HG02840 (cell line): ENCODE measurements around the gene SMPX.

Source experiments
- ATAC-seq: cut with Tn5 transposase; IDR thresholded peaks from one replicate; pipeline ENCODE4 v1.9.1; 2021; ENCODE audit warnings: mild to moderate bottlenecking, moderate library complexity, moderate number of reproducible peaks; ENCODE audit not compliant: unreplicated experiment, low FRiP score

SMPX gene

DNA sequence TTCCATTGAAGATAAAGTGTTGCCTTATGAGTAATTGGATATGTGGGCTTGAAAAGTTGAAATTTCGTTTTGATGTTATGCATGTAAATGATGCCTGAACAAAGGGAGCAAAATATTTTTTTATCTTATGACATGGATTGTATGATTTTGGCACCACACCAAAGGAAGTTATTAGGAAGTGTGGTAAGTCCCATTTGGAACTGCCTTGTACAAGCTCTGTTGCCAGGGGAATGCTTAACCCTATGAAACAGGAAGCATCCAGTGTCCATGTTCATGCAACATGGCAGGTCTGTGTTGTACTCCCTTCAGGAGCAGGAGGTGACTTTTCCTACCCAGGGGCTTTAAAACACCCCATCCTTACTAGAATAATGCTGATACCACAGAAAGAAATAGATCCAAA lies 13.2 kb downstream of the SMPX start:
- ATAC-seq: no peak

DNA sequence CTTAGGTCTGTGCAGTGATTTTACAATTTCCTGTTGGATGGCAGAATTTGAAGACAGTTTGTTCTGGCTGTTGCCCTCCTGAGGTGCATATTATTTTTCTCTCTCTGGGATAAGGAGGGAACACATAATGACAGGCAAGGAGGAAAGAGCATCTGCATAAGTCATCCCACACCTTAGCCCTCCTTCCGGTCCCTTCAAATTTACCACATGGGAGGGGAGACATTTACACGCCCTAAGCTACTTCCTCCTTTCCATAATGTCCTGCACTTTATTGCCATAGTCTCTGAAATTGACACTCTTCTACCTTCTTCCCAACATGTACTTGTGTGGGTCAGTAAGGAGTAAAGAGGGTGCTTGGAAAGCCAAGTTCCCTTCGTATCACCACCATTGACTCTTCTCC lies 13.9 kb downstream of the SMPX start:
- no peak for ATAC-seq

DNA sequence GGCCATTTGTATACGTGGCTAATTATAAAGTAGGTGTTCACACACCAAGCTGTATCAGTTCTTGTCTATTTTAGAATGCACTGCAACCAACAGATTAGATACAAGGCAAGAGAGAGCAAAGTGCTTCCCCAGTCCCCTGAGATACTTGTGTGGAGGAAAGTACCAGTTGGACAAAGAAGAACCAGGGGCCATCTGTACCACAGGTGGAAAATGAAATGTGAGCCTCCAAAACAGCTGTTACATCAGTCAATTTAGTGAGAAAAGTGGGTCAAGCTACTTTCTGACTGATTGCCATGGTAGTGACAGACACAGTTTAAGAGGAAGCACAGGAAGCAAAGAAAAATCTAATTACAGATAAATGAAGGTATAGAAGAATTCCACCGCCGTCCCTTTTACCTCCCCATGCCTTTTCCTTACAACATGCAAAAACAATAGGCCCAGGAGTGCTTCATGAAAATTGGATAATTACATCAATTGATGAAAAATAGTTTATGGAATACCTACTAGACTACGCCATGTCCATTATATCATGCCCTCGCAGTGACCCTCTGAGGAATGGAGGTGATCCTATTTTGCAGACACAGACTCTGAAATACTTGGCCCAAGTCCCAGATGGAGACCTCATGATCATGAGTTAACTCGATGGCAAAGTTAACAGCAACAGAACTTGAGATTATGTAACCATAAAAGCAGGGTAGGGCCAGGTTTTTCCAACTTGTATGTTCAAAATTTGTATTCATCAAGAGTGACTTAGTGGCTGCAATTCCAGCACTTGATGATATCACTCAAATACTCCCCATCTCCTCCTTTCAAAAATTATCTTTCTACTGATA lies 15.8 kb downstream of the SMPX start:
- ATAC-seq: no peak

DNA sequence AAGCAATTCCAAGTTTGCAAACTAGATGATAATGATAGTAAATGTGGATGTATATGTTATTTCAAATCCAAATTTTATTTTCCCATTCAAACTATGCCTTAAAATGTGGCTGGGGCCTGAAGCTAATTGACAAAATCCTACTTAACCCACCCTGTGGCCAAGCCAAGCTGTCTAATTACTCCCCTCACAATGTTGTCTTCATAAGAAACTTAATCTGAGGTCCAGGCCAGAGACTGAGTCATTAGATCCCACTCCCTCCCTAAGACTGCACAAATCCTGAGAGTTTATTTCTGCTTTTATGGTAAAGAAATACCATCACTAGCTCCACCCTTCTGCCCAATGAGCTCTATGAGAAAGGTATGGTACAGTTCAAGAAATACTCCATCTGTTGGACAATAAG lies 16.6 kb downstream of the SMPX start:
- ATAC-seq: no peak

DNA sequence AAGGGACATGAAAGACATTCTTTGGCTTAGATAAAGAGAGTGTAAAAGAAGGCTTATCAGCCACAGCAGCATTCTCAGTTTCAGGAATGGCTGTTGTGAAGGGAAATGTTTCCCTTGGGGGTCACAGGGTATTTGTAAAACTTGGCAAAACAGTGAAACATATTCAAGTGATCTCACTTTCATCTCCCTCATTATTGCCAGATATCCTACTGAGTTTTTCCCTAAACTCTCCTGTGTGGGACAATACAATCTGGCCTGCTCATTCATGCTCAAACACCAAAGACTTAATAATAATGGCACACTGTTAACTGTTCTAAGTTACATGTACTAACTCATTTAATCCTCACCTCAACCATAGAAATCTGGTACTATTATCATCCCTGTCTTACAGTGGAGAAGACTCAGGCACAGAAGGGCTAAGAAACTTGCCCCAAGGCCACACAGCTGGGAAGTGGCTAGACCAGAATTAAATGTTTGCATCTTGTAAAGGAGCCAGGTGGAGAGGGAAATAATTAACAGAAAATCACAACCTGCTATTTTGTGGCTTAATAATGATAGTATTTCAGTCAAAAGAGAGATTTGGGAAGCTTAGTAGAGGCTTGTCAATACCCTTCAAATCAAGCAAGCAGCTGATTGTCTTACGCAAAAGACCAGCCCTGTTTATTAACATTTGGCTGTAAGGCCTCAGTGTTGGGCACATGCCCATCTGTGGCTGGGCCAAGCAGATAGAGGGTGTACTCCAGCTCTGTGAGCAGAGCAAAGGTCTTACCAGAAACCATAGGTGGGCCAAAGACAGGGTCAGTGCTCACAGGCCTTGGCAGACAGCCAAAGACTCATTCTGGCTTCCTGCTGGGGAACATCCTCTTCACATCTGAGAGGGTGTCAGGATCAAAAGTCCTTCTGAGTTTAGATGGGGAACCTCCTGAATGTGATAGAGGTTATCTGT lies 17.3 kb downstream of the SMPX start:
- no peak for ATAC-seq

DNA sequence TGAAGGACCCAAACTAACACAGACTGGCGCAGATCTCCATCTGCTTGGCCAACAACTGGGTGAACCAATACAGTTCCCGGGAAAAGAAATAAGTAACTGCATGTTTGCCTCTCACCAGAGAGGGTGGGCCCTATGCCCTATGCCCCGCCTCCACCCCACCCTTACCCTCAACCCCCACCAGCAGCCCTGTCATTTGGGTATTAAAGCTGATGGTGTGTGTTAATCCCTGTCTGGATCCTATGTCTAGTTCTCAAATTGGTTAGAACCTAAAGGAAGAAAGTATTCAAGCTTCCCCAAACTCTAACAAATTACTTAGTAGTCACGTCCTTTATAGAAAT lies 19.0 kb downstream of the SMPX start:
- ATAC-seq: no peak

DNA sequence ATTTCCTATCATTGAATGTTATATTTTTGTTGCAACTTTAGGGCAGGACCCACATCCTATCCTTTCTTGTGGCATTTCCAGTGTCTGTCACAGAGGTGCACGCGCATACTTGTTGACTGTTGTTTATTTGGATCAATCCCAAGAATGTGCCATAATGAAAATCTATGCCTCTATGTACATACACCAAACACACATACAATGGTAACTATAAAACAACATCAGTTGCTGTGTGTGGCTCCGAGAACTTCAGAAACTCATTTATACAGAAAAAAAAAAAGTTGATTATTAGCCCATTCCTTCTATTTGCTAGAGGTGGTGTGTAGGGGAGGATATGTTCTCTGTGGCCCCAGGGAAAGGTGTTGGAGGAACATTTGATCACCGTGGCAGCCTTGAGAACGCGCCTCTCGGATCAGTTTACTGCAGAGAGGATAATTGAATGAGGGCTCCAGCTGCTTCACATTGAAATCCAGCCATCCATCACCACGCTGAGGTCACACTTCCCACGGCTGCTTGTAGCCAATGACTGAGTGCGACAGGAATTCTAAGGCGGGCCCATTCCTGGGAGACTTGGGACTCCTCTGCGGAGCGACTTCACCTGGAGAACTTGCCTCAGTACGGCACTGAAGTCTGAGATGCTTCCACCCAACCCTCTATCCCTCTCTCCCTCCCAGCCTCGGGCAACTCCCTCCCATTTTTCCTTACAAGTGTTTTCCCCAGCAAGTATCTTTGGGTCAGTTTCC lies 19.5 kb downstream of the SMPX start:
- ATAC-seq: no peak

DNA sequence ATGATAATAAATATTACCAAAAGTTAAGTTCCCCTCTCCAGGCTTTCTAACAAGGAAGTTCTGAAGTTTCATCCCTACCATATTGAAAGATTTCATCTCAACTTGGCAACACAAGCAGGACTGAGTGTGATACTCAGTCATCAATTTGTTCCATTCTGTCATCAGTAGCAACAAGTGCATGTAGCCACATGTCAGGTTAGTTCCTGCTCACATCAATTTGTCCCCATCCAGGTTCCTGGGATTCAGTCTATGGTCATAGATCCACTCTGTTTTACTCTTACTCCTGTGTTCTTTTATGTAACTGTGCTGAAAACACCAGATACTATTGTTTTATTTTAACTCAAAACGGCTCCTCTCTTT lies 22.2 kb downstream of the SMPX start:
- ATAC-seq: no peak

DNA sequence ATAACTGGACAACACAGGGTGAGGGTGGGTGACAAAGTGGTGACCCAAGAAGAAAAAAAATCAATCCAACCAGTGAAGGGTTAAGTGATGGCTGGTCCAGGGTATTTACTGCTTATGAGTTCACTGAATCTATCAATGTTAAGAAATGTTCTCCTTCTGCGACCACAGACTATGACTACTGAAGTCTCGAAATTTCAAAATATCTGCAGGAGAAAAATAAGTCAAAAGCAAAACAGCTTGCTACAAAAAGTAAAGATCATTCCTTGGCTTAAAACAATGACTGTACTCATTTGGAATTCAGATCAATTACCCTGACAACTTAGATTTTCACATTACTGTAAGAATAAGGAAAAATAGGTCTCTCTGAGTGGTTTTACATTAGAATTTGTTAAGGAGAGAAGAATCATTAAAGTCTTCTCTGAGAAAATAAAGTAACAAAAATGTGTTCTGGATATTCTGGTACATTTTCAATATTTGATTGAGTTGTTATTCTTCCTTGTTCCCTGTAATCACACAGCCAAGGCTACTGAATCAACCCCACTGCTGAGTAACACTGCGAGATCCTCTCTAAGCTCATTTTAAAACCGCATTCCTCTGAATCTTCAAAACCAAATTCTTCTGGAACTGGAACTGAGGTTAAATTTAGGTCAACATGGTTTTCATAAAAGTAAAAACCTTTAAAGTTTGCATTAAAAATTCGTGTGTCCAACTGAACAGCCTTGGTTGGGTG lies 22.7 kb downstream of the SMPX start:
- no peak for ATAC-seq

DNA sequence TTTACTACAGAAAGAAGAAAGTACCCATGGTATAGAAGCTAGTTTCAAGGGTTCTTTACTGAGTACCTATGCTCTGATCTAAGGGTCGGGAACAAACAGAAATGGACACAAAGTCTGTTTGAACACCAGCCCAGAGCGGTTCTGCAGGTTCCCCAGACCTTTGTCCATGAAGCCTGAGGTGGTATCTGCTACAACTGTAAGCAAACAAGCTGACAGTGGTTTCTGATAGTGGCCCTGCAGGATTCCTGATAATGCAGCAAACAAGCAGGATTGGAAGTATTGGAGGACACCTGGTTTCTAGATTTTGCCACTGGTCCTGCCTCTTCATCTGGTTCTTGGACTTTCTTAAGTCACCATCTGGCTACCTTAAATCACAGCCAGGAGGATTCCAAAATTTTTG lies 23.7 kb downstream of the SMPX start:
- no peak for ATAC-seq

DNA sequence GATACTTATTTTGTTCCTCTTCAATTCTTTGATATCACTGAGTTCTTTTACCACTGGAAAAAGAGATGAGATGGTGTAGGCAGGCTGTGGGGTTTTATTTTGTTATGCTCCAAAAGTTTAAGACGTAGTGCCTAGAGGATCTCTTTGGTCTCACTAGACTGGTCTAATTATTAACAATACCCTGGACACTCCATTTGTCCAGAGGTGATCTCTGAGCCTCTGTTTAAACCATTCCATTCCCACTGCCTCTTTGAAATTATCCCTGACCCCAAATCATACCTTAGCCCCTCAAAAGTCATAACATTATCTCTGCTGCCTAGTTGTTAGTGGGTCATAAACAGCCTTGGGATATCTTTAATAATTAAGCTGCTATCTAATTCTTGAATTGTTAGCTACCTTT lies 24.2 kb downstream of the SMPX start:
- no peak for ATAC-seq

DNA sequence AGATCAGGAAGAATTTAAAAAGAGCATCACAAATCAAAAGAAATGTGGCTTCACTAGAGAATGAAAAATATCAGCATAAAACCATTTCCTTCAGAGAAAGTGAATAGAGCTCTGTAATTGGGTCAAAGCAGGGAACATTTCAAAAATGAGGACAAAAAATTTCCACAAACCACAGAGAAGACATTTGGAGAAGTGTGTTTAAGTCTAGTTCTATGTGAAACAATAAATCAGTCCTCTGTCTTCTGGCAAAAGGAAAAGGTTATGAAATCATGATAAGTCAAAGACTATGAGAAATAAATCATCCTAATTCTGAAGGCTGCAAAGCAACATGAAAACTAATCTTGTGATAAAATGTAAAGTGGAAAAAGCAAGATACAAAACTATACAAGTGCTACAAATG lies 27.9 kb downstream of the SMPX start:
- ATAC-seq: no peak

DNA sequence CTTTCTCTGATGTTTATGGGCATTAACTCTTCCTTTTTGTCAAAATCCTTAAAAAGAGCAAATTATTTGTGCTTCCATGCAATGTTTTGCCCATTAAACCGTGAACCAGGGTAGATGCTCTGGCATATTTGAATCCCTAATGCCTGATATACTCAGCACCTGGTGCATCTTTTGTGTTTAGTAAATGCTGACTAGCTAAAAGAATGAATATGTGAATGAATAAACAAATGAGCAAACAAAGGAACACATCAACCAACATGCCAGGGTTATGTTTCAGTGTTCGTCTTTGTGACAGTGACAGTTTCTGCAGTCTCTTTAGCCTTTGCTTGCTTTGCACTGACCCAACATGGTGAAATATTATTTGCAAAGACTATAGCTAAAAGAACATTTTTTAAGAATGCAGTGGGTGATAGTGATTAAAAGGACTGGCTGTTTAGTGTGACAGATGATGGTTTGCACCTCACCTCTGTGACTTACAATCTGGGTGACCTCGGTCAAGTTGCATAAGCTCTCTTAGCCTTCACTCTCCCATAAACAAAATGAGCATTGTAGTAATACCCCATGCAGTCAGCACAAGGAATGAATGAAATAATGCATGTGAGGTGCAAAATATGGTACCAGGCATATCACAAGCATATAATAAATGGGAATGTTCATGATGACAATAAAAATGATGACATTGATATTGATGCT lies 29.5 kb downstream of the SMPX start:
- ATAC-seq: no peak

DNA sequence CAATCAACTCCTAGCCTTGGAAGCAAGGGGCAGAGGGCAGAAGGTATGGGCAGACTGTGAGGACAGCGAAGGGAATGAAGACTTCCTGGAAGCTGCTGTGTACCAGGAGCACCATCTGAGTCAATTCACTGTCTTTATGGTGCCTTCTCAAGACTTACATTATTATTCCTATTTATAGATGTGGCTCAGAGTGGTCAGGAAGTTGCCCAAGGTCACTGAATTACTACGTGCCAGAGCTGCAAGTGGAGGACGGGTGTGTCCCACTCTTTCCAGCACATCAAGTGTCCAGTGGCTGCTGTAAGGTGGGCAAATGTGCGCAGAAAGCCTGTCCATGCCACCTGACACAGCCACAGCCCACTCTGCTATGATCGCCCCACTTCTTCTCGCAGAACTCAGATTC lies 32.0 kb downstream of the SMPX start:
- ATAC-seq: no peak

DNA sequence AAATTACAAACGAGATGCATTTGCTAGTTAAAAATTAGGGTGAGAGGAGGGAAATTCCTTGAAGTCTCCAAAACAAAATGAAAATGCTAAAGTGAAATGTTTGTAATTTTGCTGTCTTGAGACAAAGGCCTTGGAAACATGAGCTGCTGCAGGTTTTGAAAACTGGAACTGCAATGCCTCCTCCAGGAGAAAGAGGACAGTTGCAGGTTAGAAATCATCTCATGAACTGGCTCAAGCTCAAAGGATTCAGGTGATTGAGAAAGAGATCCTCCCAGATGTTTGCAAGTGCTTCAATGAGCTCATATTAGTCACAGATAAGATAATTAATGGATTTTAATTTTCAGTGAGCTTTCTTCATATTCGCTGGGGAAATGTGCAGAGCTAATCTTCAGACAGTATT lies 32.4 kb downstream of the SMPX start:
- no peak for ATAC-seq

DNA sequence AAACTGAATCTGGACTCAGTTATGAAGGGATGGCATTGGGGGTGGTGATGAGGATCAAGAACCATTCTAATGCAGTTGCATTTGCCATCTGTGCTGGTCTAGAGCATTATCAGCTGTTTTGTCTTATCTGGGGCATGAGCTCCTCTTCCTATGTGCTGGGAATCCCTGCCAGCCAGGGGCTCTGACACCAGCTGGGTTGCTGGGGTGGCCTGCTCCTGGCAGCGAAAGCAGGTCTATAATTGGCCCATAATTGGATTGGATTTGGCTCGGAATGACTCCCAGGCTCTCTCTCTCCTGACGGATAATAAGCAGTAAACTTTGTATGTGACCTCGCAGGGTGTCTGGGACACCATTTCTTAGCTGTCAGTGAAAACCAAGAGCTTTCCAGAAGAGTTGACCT lies 34.1 kb downstream of the SMPX start:
- no peak for ATAC-seq

DNA sequence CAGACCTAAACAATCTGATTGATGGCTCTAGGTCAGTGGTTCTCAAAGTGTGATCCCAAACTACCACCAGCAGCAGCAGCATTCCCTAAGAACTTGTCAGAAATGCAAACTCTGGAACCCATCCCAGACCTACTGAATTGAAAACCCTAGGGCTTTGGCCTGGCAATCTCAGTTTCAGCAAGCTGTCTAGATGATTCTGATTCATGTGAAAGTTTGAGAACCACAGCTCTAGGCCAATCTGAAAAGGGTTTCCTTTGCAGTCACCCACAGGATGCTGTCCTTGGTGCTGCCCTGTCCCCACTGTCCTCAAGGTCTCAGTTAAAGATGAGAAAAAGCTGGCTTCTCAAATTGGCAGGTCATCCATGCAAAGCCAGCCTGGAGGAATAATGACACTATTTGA lies 34.8 kb downstream of the SMPX start:
- no peak for ATAC-seq

DNA sequence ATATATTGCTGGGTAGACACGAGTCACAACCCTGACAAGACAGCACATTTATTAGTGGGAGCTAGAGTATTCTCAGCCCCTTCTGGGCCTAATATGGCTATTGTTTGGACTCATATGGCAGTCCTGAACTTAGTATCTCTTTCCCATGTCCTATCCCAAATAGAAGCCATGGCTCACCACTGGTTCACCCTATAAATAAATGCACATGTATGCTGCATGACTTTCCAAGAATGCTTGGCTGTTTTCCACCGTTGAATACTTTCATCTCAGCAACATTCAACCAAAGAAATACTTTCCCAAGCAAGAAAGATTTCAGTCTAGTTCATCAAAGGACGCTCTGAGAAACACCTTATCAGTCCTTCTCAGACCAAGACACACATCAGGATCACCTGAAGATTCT lies 36.7 kb downstream of the SMPX start:
- no peak for ATAC-seq

DNA sequence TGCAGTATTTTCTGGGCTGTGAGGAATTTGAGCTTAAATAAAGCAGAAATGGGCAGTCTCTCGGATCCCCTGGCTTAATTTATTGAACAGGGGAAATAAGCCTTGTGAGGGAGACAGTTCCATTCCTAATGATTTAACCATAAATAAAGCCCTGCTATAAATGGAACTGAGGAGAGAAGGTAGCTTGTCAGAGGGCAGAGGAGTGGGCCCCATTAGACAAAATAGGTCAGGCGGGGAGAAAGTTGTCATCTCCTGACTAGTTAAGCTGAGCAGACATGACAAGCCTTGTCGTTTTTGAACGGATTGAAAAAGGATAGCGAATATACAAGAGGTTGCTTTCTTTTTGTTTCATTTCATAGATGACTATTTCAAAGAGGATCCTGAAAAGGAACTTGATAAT lies 39.3 kb downstream of the SMPX start:
- ATAC-seq: no peak

DNA sequence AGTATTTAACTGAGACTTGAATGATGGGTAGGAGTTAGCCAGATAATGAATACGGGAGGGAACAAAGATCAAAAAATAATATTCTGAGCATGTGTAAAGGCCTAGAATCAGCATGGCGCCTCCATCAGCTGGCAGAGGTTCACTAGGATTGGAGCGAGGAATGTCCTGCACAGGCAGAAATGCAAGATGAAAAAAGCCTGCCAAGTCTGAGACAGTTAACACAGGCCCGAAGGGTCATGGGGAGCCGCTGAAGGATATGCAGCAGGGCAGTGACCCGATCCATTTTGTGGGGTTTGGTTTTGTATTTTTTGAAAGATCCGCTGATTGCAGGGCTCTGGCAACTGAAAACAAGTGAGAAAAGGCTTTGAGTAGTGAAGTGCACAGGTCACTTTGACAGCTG lies 40.1 kb downstream of the SMPX start:
- ATAC-seq: no peak
